ENCODE measurements around the gene CEP128.

Gene CEP128

DNA sequence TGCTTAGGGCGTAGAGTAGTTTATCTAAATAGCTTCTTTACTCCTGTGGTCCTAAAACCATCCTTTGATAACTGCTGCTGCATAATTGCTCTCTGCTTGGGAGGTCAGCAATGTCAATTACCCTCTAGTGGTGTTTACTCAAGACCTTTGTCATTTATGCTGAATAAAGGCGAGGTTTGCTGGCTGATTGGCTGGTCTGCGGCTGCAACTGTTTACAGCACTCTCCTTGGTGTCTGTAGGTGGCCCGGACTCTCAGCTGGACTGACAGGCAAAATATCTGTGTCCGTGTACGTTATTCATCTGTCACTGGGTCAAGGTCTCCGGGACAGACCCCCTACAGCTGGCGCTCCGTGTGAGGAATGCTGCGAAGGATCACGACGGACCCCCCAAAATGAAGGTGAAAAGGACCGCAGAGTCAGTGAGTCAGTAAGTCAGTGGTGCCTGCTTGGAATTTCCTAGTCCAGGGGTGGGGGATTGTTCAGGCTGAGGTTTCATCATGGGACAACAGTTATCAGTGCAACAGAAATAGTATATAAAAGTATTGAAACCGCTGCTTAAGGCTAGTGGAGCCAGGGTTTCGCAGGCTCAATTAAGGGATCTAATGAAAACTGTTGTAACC is 476.9 kb downstream of the CEP128 start:
- FAIRE-seq: no peak

DNA sequence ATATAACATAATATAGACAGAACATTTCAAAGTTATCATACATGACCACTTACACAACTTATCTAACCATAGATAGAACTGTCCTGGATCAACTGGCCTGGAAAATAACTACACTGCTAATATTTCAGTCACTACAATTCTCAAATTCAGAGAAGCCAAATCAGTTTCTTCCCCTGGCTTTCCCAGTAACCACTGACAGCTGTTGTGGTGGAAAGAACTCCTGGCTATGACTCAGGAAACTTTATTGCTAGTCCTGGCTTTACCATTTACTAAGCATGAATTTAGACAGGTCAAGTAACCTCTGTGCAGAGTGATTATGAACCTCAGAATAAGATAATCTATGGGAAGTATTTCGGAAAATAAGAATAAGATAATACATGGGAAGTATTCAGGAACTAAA is 485.3 kb downstream of the CEP128 start:
- no peak for FAIRE-seq

DNA sequence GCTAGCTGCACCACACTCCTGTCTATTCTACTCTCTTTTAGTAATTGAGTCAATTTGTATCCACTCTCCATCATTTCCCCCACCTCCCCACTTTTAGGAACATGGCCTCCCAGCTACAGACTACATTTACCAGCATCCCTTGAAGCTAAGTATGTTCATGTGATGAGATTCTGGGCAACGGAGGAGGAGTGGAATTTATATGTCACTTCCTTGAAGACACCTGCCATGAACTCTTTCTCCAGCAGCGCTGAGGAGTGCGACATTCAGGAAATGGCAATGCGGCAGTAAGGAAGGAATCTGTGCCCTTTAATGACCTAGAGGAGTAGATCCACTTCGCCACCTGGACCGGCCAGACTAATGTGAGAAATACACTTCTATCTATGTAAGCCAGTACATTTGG is 486.5 kb downstream of the CEP128 start:
- FAIRE-seq: no peak

DNA sequence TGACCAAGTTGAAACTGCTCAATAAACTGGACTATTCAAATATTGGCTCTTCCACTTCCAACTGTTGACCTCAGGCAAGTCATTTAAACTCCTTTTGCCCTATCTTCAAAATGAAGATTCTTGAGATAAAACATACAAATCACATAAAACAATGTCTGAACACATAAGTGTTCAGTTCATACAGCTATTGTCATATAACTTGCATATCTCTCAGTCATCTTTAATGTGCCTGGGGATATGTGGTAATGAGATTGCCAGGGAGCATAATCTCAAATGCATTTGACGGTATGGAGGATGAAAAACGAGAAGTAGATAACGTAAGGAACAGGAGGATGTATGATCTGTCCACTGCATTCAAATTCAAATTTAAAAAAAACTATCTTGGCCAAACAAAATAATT is 493.3 kb downstream of the CEP128 start:
- FAIRE-seq: no peak

DNA sequence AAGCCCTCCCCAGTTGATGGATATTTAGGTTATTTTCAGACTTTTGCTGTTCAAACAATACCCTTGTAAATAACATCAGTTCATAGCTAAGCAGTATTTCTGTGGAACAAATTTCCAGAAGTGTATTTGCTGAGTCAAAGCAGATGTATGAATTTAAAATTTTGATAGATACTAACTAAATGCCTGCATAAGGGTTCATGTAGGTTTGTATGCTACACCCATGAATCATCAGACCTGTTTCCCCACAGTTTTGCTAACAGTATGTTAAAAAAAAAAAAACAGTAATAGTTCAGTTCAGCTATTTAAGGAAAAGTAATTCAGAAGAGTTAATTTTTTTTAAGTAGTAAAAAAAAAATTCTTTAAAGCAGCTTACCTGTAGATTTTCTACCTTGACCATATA is 494.1 kb downstream of the CEP128 start:
- FAIRE-seq: no peak
